Measurements from ENCODE around the gene CHMP2A. TPM values are rescaled to one million over a fixed set of nuclear protein-coding genes. Genes with fewer than 3 reads are reported as not detected.

The CHMP2A gene
- total RNA-seq, 3 donors from 2014 or later = 74.6 to 157 (median 92.8) TPM

GRCh38 chr19:58575183-58576041 is 20.5 kb upstream of the CHMP2A start:
- Histone ChIP-seq H3K4me1 (peaks cover 0 to 12% of the 10 kb centered on the region in 2 donors), H3K27ac (peak overlapping the region; percentile 97 to 98), H3K9me3 (no peaks in the 10 kb centered on the region), H3K36me3 (no peaks in the 10 kb centered on the region), H3K4me3 (peak overlapping the region; percentile 76 to 87 (median 78)), H3K27me3 (no peaks in the 10 kb centered on the region)
- intact Hi-C loops (cut with DNase I; ENCODE audit: low total_unique reads) = no loop called here
- TF ChIP-seq POLR2A (IDR thresholded peaks at IDR 0.05) = no peak
- peak; percentile 73 to 84 (median 81) for TF ChIP-seq POLR2AphosphoS5 (IDR thresholded peaks at IDR 0.05)
- TF ChIP-seq, protein P1, sequence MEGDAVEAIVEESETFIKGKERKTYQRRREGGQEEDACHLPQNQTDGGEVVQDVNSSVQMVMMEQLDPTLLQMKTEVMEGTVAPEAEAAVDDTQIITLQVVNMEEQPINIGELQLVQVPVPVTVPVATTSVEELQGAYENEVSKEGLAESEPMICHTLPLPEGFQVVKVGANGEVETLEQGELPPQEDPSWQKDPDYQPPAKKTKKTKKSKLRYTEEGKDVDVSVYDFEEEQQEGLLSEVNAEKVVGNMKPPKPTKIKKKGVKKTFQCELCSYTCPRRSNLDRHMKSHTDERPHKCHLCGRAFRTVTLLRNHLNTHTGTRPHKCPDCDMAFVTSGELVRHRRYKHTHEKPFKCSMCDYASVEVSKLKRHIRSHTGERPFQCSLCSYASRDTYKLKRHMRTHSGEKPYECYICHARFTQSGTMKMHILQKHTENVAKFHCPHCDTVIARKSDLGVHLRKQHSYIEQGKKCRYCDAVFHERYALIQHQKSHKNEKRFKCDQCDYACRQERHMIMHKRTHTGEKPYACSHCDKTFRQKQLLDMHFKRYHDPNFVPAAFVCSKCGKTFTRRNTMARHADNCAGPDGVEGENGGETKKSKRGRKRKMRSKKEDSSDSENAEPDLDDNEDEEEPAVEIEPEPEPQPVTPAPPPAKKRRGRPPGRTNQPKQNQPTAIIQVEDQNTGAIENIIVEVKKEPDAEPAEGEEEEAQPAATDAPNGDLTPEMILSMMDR (IDR thresholded peaks at IDR 0.05) = peak in 1 of 3 donors; percentile 24
- peak; percentile 84 to 88 for DNase-seq (ENCODE audit: low spot score in 2 of 2)

- no peak for DNase-seq (ENCODE audit: low spot score in 2 of 2)
- no peaks in the 10 kb centered on the region for H3K36me3 ChIP-seq
- H3K27me3 ChIP-seq = no peaks in the 10 kb centered on the region
- H3K27ac ChIP-seq = peak overlapping the region; percentile 97 to 98
- TF ChIP-seq, protein P1 (IDR thresholded peaks at IDR 0.05) = no peak
- TF ChIP-seq POLR2AphosphoS5 (IDR thresholded peaks at IDR 0.05) (no peak), POLR2A (IDR thresholded peaks at IDR 0.05) (no peak)
- peak overlapping the region; percentile 71 to 84 (median 73) for H3K4me3 ChIP-seq
- peaks cover 0 to 12% of the 10 kb centered on the region in 2 donors for H3K4me1 ChIP-seq
- no peaks in the 10 kb centered on the region for H3K9me3 ChIP-seq
- intact Hi-C loops (cut with DNase I; ENCODE audit: low total_unique reads) = no loop called here
These were observed 18.8 kb upstream of the CHMP2A start for GRCh38 chr19:58573658-58574164.

DNA sequence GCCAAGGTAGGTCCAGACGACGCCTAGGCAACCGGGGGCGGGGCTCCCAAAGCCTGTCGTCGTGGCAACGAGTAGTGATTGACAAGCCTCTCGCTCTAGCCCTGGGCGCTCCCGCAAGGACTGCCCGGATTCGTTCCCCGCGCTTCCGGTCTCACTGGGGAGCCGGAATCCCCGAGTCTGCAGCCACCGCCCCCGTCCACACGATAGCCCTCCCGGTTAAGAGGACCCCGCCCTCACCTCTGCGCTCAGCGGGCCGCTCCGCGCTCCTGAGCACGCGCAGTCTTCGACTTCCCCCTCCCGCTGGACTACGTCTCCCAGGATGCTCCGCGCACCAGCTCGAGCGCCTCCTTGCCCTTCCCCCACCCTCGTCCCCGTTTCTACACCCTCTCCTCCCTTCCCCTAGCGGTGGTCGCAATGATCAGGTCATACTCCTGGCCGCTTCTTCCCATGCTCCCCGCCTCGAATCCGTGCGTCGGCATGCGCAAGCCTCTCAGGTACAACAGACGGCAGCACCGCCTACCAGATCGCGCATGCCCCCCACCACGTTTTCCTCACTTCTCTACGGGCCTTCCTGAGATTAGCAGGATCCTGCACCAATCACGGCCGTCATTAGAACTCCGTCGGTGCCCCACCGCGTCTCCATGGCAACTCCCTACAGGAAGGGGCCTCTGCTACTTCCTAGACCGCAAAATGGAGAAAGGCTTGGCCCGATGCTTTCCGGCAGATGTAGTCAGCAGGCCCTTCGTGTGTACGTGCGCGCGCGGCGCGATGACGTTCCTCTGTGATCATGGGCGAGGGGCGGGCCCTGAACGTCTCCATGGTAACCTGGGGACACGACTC is 18.1 kb upstream of the CHMP2A start, which contains the start of gene MZF1:
Gene MZF1, minus strand, starts transcription at position 518 of the 840 bp plus-strand sequence. CDS start 1,946 bp downstream, outside the sequence.
- peak within 1 kb of the TSS; percentile 97 to 98 for H3K27ac ChIP-seq
- no peaks in the 10 kb centered on the region for H3K36me3 ChIP-seq
- H3K27me3 ChIP-seq = no peaks in the 10 kb centered on the region
- intact Hi-C loops (cut with DNase I; ENCODE audit: low total_unique reads) = no loop called here
- no peaks in the 10 kb centered on the region for H3K9me3 ChIP-seq
- H3K4me3 ChIP-seq = peak within 1 kb of the TSS; percentile 71 to 84 (median 73)
- DNase-seq (ENCODE audit: low spot score in 2 of 2) = peak; percentile 99 to 100
- H3K4me1 ChIP-seq = peaks cover 0 to 12% of the 10 kb centered on the region in 2 donors
- TF ChIP-seq POLR2AphosphoS5 (IDR thresholded peaks at IDR 0.05) (peak; percentile 82 to 91 (median 90)), POLR2A (IDR thresholded peaks at IDR 0.05) (no peak)
- TF ChIP-seq, protein P1 (IDR thresholded peaks at IDR 0.05) = peak; percentile 33 to 66 (median 45)

DNA sequence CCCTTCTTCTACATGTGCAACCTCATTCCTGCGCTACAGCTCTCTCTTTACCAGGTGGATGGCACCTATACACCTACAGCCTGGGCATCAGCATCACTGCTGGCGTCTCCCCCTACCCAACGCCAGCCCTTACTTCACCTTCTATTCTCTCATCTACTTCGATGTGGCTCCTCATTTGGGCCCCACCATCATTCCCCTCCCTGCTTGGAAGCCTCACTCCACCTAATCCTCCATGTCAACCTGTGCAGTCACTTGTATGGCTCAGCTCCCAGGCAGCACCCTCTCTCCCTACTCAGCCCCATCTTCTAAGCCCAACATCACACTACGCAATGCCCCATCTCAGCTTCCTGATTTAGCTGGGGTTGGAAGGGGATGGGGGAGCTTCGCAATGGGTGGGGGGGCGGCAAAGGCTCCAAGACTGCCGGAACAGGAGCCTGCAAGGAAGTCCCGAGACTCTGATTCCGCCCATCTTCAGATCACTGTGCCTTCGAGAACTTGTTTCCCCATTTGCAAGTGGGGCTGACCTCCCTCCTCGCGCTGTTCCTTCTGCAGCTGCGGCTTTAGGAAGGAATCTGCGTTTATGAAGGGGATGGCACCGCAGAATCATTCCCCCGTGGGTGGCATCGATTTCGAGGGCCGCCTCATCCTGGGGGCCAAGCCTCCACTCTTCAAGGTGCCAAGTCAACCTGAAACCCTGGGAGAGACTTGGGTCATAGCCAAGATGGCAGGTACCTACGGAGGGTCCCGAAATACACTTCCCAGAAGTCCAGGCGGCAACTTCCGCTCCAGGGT is 17.3 kb upstream of the CHMP2A start:
- no peaks in the 10 kb centered on the region for H3K9me3 ChIP-seq
- peak in 1 of 2 donors; percentile 30 for DNase-seq (ENCODE audit: low spot score in 2 of 2)
- H3K4me1 ChIP-seq = peaks cover 0 to 12% of the 10 kb centered on the region in 2 donors
- TF ChIP-seq POLR2AphosphoS5 (IDR thresholded peaks at IDR 0.05) (peak in 2 of 3 donors; percentile 27 to 58), POLR2A (IDR thresholded peaks at IDR 0.05) (no peak)
- H3K36me3 ChIP-seq = no peaks in the 10 kb centered on the region
- H3K27me3 ChIP-seq = no peaks in the 10 kb centered on the region
- peak overlapping the region; percentile 97 to 98 for H3K27ac ChIP-seq
- intact Hi-C loops (cut with DNase I; ENCODE audit: low total_unique reads) = no loop called here
- H3K4me3 ChIP-seq = peak overlapping the region; percentile 71 to 84 (median 73)

Data from breast epithelium (tissue), 4 donors.